ENCODE results near the gene C8B. TPM values are rescaled to one million over a fixed set of nuclear protein-coding genes. Genes with fewer than 3 reads are reported as not detected.

The C8B gene
- total RNA-seq, 1 donor from 2014 or later: 0.26 TPM

- Mint-ChIP-seq H3K27ac (no peak overlapping the region), H3K4me3 (ENCODE audit: low read depth) (no peak overlapping the region), H3K9me3 (ENCODE audit: low read depth) (no peaks in the 10 kb centered on the region), H3K36me3 (ENCODE audit: insufficient read depth) (no peaks in the 10 kb centered on the region), H3K4me1 (ENCODE audit: low read depth) (peaks cover 7% of the 10 kb centered on the region), H3K27me3 (peaks cover 5% of the 10 kb centered on the region)
- TF ChIP-seq CTCF (IDR thresholded peaks at IDR 0.05; ENCODE audit: unreplicated experiment): no peak
- DNase-seq (ENCODE audit: low spot score, unreplicated experiment): no peak
Measured at GRCh38 chr1:56992318-56993125, 26.7 kb upstream of the C8B start.

GRCh38 chr1:56991576-56991975, 25.8 kb upstream of the C8B start:
- Mint-ChIP-seq H3K4me3 (ENCODE audit: low read depth) (no peak overlapping the region), H3K9me3 (ENCODE audit: low read depth) (no peaks in the 10 kb centered on the region), H3K27me3 (peaks cover 5% of the 10 kb centered on the region), H3K4me1 (ENCODE audit: low read depth) (peaks cover 7% of the 10 kb centered on the region), H3K27ac (no peak overlapping the region), H3K36me3 (ENCODE audit: insufficient read depth) (no peaks in the 10 kb centered on the region)
- no peak for DNase-seq (ENCODE audit: low spot score, unreplicated experiment)
- no peak for TF ChIP-seq CTCF (IDR thresholded peaks at IDR 0.05; ENCODE audit: unreplicated experiment)

- Mint-ChIP-seq H3K27me3 (peaks cover 14% of the 10 kb centered on the region), H3K4me1 (ENCODE audit: low read depth) (peaks cover 4% of the 10 kb centered on the region), H3K36me3 (ENCODE audit: insufficient read depth) (no peaks in the 10 kb centered on the region), H3K4me3 (ENCODE audit: low read depth) (no peak overlapping the region), H3K9me3 (ENCODE audit: low read depth) (no peaks in the 10 kb centered on the region), H3K27ac (no peak overlapping the region)
- DNase-seq (ENCODE audit: low spot score, unreplicated experiment): no peak
- no peak for TF ChIP-seq CTCF (IDR thresholded peaks at IDR 0.05; ENCODE audit: unreplicated experiment)
Measured at GRCh38 chr1:56986397-56986796, 20.6 kb upstream of the C8B start.

GRCh38 chr1:56985857-56986256, 20.0 kb upstream of the C8B start:
- Mint-ChIP-seq H3K9me3 (ENCODE audit: low read depth) (no peaks in the 10 kb centered on the region), H3K36me3 (ENCODE audit: insufficient read depth) (no peaks in the 10 kb centered on the region), H3K27me3 (peaks cover 16% of the 10 kb centered on the region), H3K4me1 (ENCODE audit: low read depth) (peaks cover 4% of the 10 kb centered on the region), H3K4me3 (ENCODE audit: low read depth) (no peak overlapping the region), H3K27ac (no peak overlapping the region)
- DNase-seq (ENCODE audit: low spot score, unreplicated experiment): no peak
- no peak for TF ChIP-seq CTCF (IDR thresholded peaks at IDR 0.05; ENCODE audit: unreplicated experiment)

- Mint-ChIP-seq H3K4me3 (ENCODE audit: low read depth) (no peak overlapping the region), H3K36me3 (ENCODE audit: insufficient read depth) (no peaks in the 10 kb centered on the region), H3K9me3 (ENCODE audit: low read depth) (no peaks in the 10 kb centered on the region), H3K27me3 (peaks cover 23% of the 10 kb centered on the region), H3K4me1 (ENCODE audit: low read depth) (peaks cover 7% of the 10 kb centered on the region), H3K27ac (no peak overlapping the region)
- TF ChIP-seq CTCF (IDR thresholded peaks at IDR 0.05; ENCODE audit: unreplicated experiment): no peak
- no peak for DNase-seq (ENCODE audit: low spot score, unreplicated experiment)
Measured at GRCh38 chr1:56983484-56983883, 17.7 kb upstream of the C8B start.
